Naive B cell (primary cell): ENCODE measurements around the gene AKAP12. TPM values are rescaled to one million over a fixed set of nuclear protein-coding genes. Genes with fewer than 3 reads are reported as not detected.

Experiments
- ATAC-seq, 2 donors: fragments of 150-1000 bp; cut with Tn5 transposase; 2 replicates each; pipeline ENCODE4 v1.10.0; 2021; ENCODE audit warnings: low read depth in 2 of 2, mild to moderate bottlenecking in 2 of 2, moderate library complexity in 2 of 2
- DNase-seq: peaks from one replicate; pipeline ENCODE4 v3.0.0; 2022
- H3K27ac Mint-ChIP-seq, 6 donors: one replicate each; pipeline ENCODE4 v1.8.0; 2020 to 2022; ENCODE audit warnings: mild to moderate bottlenecking in 6 of 6, mixed read lengths in 6 of 6, moderate library complexity in 5 of 6, inconsistent platforms in 2 of 6
- H3K27me3 Mint-ChIP-seq, 3 donors: one replicate each; pipeline ENCODE4 v1.8.0; 2021 to 2022; ENCODE audit warnings: mixed read lengths in 3 of 3, mild to moderate bottlenecking in 1 of 3
- H3K36me3 Mint-ChIP-seq, 2 donors: one replicate each; pipeline ENCODE4 v1.8.0; 2020 to 2022; ENCODE audit warnings: mixed read lengths in 2 of 2, inconsistent platforms in 1 of 2, mild to moderate bottlenecking in 1 of 2
- H3K4me1 Mint-ChIP-seq, 3 donors: one replicate each; pipeline ENCODE4 v1.8.0; 2020 to 2022; ENCODE audit warnings: mixed read lengths in 3 of 3, inconsistent platforms in 1 of 3, mild to moderate bottlenecking in 1 of 3, moderate library complexity in 1 of 3
- H3K4me3 Mint-ChIP-seq, 8 donors: one replicate each; pipeline ENCODE4 v1.8.0; 2020 to 2022; ENCODE audit warnings: mild to moderate bottlenecking in 8 of 8, mixed read lengths in 8 of 8, moderate library complexity in 8 of 8, inconsistent platforms in 2 of 8
- H3K9me3 Mint-ChIP-seq, 7 donors: one replicate each; pipeline ENCODE4 v1.8.0; 2020 to 2022; ENCODE audit warnings: mixed read lengths in 7 of 7, mild to moderate bottlenecking in 5 of 7, inconsistent platforms in 2 of 7, moderate library complexity in 1 of 7
- polyA plus RNA-seq, 6 donors: library from polyadenylated mRNA; unstranded; fragments of 300-500 nt; fragmentation: Illumina TruSeq; gene quantifications; one replicate each; pipeline ENCODE4 v1.2.3, GENCODE V29; 2021; ENCODE audit warnings: low read depth in 6 of 6

AKAP12 gene
- polyA plus RNA-seq, 6 donors from 2014 or later, result 0.04 to 0.19 (median 0.08) TPM; not detected in 3

GRCh38 chr6:151275121-151275520 is 35.4 kb downstream of the AKAP12 start:
- Mint-ChIP-seq H3K9me3 (no peaks in the 10 kb centered on the region), H3K4me1 (no peaks in the 10 kb centered on the region)

GRCh38 chr6:151275566-151275965 is 35.8 kb downstream of the AKAP12 start:
- H3K4me3 Mint-ChIP-seq, result no peak overlapping the region
- H3K9me3 Mint-ChIP-seq, result no peaks in the 10 kb centered on the region
- DNase-seq (no peak), ATAC-seq (no peak)
- H3K27me3 Mint-ChIP-seq, result no peaks in the 10 kb centered on the region
- no peak overlapping the region for H3K27ac Mint-ChIP-seq
- H3K36me3 Mint-ChIP-seq, result no peaks in the 10 kb centered on the region
- H3K4me1 Mint-ChIP-seq, result no peaks in the 10 kb centered on the region

More at GRCh38 chr6:151275121-151275520, 35.4 kb downstream of the AKAP12 start:
- DNase-seq (no peak), ATAC-seq (no peak)
- no peaks in the 10 kb centered on the region for H3K36me3 Mint-ChIP-seq
- no peak overlapping the region for H3K27ac Mint-ChIP-seq
- no peaks in the 10 kb centered on the region for H3K27me3 Mint-ChIP-seq
- H3K4me3 Mint-ChIP-seq, result no peak overlapping the region

- DNase-seq, result no peak
- no peak for ATAC-seq
- no peaks in the 10 kb centered on the region for H3K4me1 Mint-ChIP-seq
- no peaks in the 10 kb centered on the region for H3K27me3 Mint-ChIP-seq
- no peaks in the 10 kb centered on the region for H3K36me3 Mint-ChIP-seq
- no peak overlapping the region for H3K27ac Mint-ChIP-seq
- H3K9me3 Mint-ChIP-seq, result no peaks in the 10 kb centered on the region
- H3K4me3 Mint-ChIP-seq, result no peak overlapping the region
These were observed 36.5 kb downstream of the AKAP12 start for GRCh38 chr6:151276112-151276740.

GRCh38 chr6:151279891-151280290 is 40.1 kb downstream of the AKAP12 start:
- DNase-seq (no peak), ATAC-seq (no peak)
- H3K4me1 Mint-ChIP-seq, result peaks cover 10 to 15% (median 14%) of the 10 kb centered on the region in 3 donors
- no peak overlapping the region for H3K27ac Mint-ChIP-seq
- H3K4me3 Mint-ChIP-seq, result no peak overlapping the region
- H3K27me3 Mint-ChIP-seq, result no peaks in the 10 kb centered on the region
- no peaks in the 10 kb centered on the region for H3K36me3 Mint-ChIP-seq
- H3K9me3 Mint-ChIP-seq, result no peaks in the 10 kb centered on the region

GRCh38 chr6:151280859-151281258 is 41.1 kb downstream of the AKAP12 start:
- no peak for ATAC-seq
- no peak overlapping the region for H3K4me3 Mint-ChIP-seq
- H3K27me3 Mint-ChIP-seq, result no peaks in the 10 kb centered on the region
- no peaks in the 10 kb centered on the region for H3K36me3 Mint-ChIP-seq
- no peaks in the 10 kb centered on the region for H3K9me3 Mint-ChIP-seq
- peaks cover 18 to 23% (median 20%) of the 10 kb centered on the region in 3 donors for H3K4me1 Mint-ChIP-seq
- no peak overlapping the region for H3K27ac Mint-ChIP-seq
- DNase-seq, result no peak

- peaks cover 18 to 27% (median 20%) of the 10 kb centered on the region in 3 donors for H3K4me1 Mint-ChIP-seq
- H3K36me3 Mint-ChIP-seq, result no peaks in the 10 kb centered on the region
- peak overlapping the region in 5 of 8 donors; percentile 17 to 75 (median 26) for H3K4me3 Mint-ChIP-seq
- ATAC-seq (no peak), DNase-seq (no peak)
- H3K27me3 Mint-ChIP-seq, result no peaks in the 10 kb centered on the region
- H3K9me3 Mint-ChIP-seq, result peaks cover 0 to 1% (median 0%) of the 10 kb centered on the region in 7 donors
- peak overlapping the region in 2 of 6 donors; percentile 40 to 83 for H3K27ac Mint-ChIP-seq
These were observed 44.2 kb downstream of the AKAP12 start for GRCh38 chr6:151284012-151284411.

GRCh38 chr6:151284548-151285017 is 44.8 kb downstream of the AKAP12 start:
- H3K9me3 Mint-ChIP-seq, result peaks cover 0 to 1% (median 0%) of the 10 kb centered on the region in 7 donors
- no peaks in the 10 kb centered on the region for H3K27me3 Mint-ChIP-seq
- peak overlapping the region in 7 of 8 donors; percentile 23 to 75 (median 48) for H3K4me3 Mint-ChIP-seq
- H3K27ac Mint-ChIP-seq, result peak overlapping the region in 2 of 6 donors; percentile 16 to 56
- H3K36me3 Mint-ChIP-seq, result no peaks in the 10 kb centered on the region
- peaks cover 18 to 32% (median 20%) of the 10 kb centered on the region in 3 donors for H3K4me1 Mint-ChIP-seq
- no peak for ATAC-seq
- DNase-seq, result no peak

GRCh38 chr6:151285122-151285521 is 45.4 kb downstream of the AKAP12 start:
- Mint-ChIP-seq H3K9me3 (peaks cover 0 to 1% (median 0%) of the 10 kb centered on the region in 7 donors), H3K27me3 (no peaks in the 10 kb centered on the region), H3K4me1 (peaks cover 18 to 33% (median 20%) of the 10 kb centered on the region in 3 donors), H3K36me3 (no peaks in the 10 kb centered on the region), H3K4me3 (peak overlapping the region in 4 of 8 donors; percentile 26 to 68 (median 52)), H3K27ac (peak overlapping the region in 1 of 6 donors; percentile 12)
- DNase-seq (no peak), ATAC-seq (no peak)

- peaks cover 18 to 33% (median 20%) of the 10 kb centered on the region in 3 donors for H3K4me1 Mint-ChIP-seq
- DNase-seq, result no peak
- H3K27ac Mint-ChIP-seq, result peak overlapping the region in 3 of 6 donors; percentile 26 to 72 (median 28)
- no peaks in the 10 kb centered on the region for H3K36me3 Mint-ChIP-seq
- peaks cover 0 to 2% (median 0%) of the 10 kb centered on the region in 7 donors for H3K9me3 Mint-ChIP-seq
- peak overlapping the region in 2 of 8 donors; percentile 21 to 37 for H3K4me3 Mint-ChIP-seq
- no peak for ATAC-seq
- no peaks in the 10 kb centered on the region for H3K27me3 Mint-ChIP-seq
These were observed 46.4 kb downstream of the AKAP12 start for GRCh38 chr6:151286214-151286613.

- no peaks in the 10 kb centered on the region for H3K27me3 Mint-ChIP-seq
- DNase-seq, result no peak
- ATAC-seq, result no peak
- peaks cover 0 to 2% (median 0%) of the 10 kb centered on the region in 7 donors for H3K9me3 Mint-ChIP-seq
- peaks cover 15 to 28% (median 18%) of the 10 kb centered on the region in 3 donors for H3K4me1 Mint-ChIP-seq
- no peak overlapping the region for H3K4me3 Mint-ChIP-seq
- H3K27ac Mint-ChIP-seq, result no peak overlapping the region
- H3K36me3 Mint-ChIP-seq, result no peaks in the 10 kb centered on the region
These were observed 49.1 kb downstream of the AKAP12 start for GRCh38 chr6:151288712-151289398.

GRCh38 chr6:151289399-151290007 is 49.7 kb downstream of the AKAP12 start:
- Mint-ChIP-seq H3K4me3 (no peak overlapping the region), H3K27me3 (no peaks in the 10 kb centered on the region), H3K36me3 (no peaks in the 10 kb centered on the region), H3K4me1 (peaks cover 10 to 22% (median 12%) of the 10 kb centered on the region in 3 donors), H3K27ac (no peak overlapping the region), H3K9me3 (peaks cover 0 to 2% (median 0%) of the 10 kb centered on the region in 7 donors)
- ATAC-seq (no peak), DNase-seq (no peak)

GRCh38 chr6:151290877-151291721 is 51.3 kb downstream of the AKAP12 start:
- peaks cover 0 to 2% (median 0%) of the 10 kb centered on the region in 7 donors for H3K9me3 Mint-ChIP-seq
- DNase-seq, result no peak

GRCh38 chr6:151291722-151292059 is 51.9 kb downstream of the AKAP12 start:
- Mint-ChIP-seq H3K4me3 (no peak overlapping the region), H3K27me3 (no peaks in the 10 kb centered on the region), H3K4me1 (peaks cover 0 to 8% (median 0%) of the 10 kb centered on the region in 3 donors), H3K27ac (peak overlapping the region in 1 of 6 donors; percentile 49), H3K36me3 (no peaks in the 10 kb centered on the region), H3K9me3 (peaks cover 0 to 2% (median 0%) of the 10 kb centered on the region in 7 donors)
- no peak for DNase-seq
- ATAC-seq, result no peak

More at GRCh38 chr6:151290877-151291721, 51.3 kb downstream of the AKAP12 start:
- Mint-ChIP-seq H3K27ac (peak overlapping the region in 2 of 6 donors; percentile 19 to 48), H3K36me3 (no peaks in the 10 kb centered on the region), H3K4me1 (peaks cover 0 to 11% (median 0%) of the 10 kb centered on the region in 3 donors), H3K4me3 (no peak overlapping the region), H3K27me3 (no peaks in the 10 kb centered on the region)
- no peak for ATAC-seq
